ENCODE measurements around the gene EMD. TPM values are rescaled to one million over a fixed set of nuclear protein-coding genes. Genes with fewer than 3 reads are reported as not detected.

Gene EMD
- total and polyA plus RNA-seq, 2 of the 13 experiments (the other 11 are each of a cell fraction or from before 2014, with no cell fraction given), result 14.5 to 14.9 TPM

DNA sequence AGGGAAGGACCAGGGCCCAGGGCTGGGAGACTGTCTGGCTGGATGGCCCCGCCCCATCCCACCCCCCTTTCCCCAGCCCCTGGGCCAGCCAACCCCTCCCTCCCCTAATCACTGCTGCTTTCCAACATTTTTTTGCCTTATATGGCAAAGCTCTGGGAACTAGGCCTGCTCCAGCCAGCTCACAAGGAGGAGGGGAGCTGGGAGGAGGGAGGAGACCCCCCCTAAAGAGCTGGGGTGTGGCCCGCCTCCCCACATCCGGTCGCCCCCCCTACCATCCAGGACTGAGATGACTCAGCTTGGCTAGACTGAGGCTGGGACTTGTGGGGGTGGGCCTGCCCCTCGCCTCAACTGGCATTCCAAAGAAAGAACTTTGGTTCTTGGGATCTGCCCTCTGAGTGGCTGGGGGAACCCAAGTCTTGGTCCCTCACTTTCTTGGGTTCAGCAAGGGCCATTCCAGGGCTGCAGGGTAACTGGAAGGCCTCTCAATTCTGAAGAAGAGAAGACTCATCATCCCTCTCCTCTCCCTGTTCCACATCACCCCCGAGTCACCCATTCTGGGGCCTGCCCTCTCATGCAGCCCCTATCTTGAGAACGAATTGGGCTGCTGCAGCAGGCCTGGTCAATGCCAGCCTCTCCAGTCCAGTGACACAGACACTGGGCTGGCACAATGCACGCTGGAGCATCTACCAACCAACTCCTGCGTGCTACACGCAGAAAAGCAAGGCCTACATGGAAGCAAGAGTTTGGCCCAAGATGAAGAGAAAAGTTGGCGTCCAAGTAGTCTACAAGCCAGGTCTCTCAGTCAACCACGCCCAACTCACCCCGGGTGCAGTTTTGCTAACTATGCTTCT, 9.4 kb upstream of the EMD start (continued):
- TF ChIP-seq, protein P1, sequence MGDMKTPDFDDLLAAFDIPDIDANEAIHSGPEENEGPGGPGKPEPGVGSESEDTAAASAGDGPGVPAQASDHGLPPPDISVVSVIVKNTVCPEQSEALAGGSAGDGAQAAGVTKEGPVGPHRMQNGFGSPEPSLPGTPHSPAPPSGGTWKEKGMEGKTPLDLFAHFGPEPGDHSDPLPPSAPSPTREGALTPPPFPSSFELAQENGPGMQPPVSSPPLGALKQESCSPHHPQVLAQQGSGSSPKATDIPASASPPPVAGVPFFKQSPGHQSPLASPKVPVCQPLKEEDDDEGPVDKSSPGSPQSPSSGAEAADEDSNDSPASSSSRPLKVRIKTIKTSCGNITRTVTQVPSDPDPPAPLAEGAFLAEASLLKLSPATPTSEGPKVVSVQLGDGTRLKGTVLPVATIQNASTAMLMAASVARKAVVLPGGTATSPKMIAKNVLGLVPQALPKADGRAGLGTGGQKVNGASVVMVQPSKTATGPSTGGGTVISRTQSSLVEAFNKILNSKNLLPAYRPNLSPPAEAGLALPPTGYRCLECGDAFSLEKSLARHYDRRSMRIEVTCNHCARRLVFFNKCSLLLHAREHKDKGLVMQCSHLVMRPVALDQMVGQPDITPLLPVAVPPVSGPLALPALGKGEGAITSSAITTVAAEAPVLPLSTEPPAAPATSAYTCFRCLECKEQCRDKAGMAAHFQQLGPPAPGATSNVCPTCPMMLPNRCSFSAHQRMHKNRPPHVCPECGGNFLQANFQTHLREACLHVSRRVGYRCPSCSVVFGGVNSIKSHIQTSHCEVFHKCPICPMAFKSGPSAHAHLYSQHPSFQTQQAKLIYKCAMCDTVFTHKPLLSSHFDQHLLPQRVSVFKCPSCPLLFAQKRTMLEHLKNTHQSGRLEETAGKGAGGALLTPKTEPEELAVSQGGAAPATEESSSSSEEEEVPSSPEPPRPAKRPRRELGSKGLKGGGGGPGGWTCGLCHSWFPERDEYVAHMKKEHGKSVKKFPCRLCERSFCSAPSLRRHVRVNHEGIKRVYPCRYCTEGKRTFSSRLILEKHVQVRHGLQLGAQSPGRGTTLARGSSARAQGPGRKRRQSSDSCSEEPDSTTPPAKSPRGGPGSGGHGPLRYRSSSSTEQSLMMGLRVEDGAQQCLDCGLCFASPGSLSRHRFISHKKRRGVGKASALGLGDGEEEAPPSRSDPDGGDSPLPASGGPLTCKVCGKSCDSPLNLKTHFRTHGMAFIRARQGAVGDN (CRISPR knock-in tag; IDR thresholded peaks at IDR 0.05), result peak; percentile 58
- TF ChIP-seq, protein P2, sequence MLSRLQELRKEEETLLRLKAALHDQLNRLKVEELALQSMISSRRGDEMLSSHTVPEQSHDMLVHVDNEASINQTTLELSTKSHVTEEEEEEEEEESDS (CRISPR knock-in tag; IDR thresholded peaks at IDR 0.05; ENCODE audit: borderline replicate concordance), result no peak
- TF ChIP-seq SKI (IDR thresholded peaks at IDR 0.05; ENCODE audit: partially characterized antibody) (no peak), ZNF460 (CRISPR knock-in tag; IDR thresholded peaks at IDR 0.05; ENCODE audit: borderline replicate concordance) (no peak), HOXA9 (CRISPR knock-in tag; IDR thresholded peaks at IDR 0.05; ENCODE audit: borderline replicate concordance) (no peak), SPEN (CRISPR knock-in tag; IDR thresholded peaks at IDR 0.05; ENCODE audit: low read depth) (0 out of 2 replicates have a peak, but pooled peaks have one; percentile 24), MYC (CRISPR knock-in tag; IDR thresholded peaks at IDR 0.05; ENCODE audit: borderline replicate concordance) (no peak), ETV5 (CRISPR knock-in tag; IDR thresholded peaks at IDR 0.05; ENCODE audit: borderline replicate concordance) (peak; percentile 88), SP5 (CRISPR knock-in tag; IDR thresholded peaks at IDR 0.05; ENCODE audit: borderline replicate concordance, low read depth) (peak; percentile 37; the same call in 1 of the 2 replicates), ZFX (CRISPR knock-in tag; IDR thresholded peaks at IDR 0.05; ENCODE audit: low read depth) (peak; percentile 40; the same call in 1 of the 2 replicates), NCOA2 (CRISPR knock-in tag; IDR thresholded peaks at IDR 0.05) (no peak), BCL6 (CRISPR knock-in tag; IDR thresholded peaks at IDR 0.05) (0 out of 2 replicates have a peak, but pooled peaks have one; percentile 6), ESRRA (CRISPR knock-in tag; IDR thresholded peaks at IDR 0.05; ENCODE audit: low read depth) (no peak), TARDBP (CRISPR knock-in tag; IDR thresholded peaks at IDR 0.05) (peak; percentile 48; the same call in 1 of the 2 replicates), FOXK1 (CRISPR knock-in tag; IDR thresholded peaks at IDR 0.05; ENCODE audit: borderline replicate concordance, low read depth) (no peak), ZNF263 (CRISPR knock-in tag; IDR thresholded peaks at IDR 0.05) (peak; percentile 73; the same call in 1 of the 2 replicates), KDM2A (CRISPR knock-in tag; IDR thresholded peaks at IDR 0.05; ENCODE audit: borderline replicate concordance, low read depth) (peak; percentile 7; the same call in 1 of the 2 replicates), ZNF468 (CRISPR knock-in tag; IDR thresholded peaks at IDR 0.05) (no peak), GFI1 (CRISPR knock-in tag; IDR thresholded peaks at IDR 0.05; ENCODE audit: borderline replicate concordance) (no peak; the same call in 1 of the 2 replicates), NFE2L1 (CRISPR knock-in tag; IDR thresholded peaks at IDR 0.05; ENCODE audit: borderline replicate concordance) (no peak)
- TF ChIP-seq, protein P3, sequence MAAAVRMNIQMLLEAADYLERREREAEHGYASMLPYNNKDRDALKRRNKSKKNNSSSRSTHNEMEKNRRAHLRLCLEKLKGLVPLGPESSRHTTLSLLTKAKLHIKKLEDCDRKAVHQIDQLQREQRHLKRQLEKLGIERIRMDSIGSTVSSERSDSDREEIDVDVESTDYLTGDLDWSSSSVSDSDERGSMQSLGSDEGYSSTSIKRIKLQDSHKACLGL (CRISPR knock-in tag; IDR thresholded peaks at IDR 0.05), result 0 out of 2 replicates have a peak, but pooled peaks have one; percentile 7
- TF ChIP-seq, protein P4, sequence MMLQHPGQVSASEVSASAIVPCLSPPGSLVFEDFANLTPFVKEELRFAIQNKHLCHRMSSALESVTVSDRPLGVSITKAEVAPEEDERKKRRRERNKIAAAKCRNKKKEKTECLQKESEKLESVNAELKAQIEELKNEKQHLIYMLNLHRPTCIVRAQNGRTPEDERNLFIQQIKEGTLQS (CRISPR knock-in tag; IDR thresholded peaks at IDR 0.05), result peak; percentile 27; the same call in 1 of the 2 replicates
- TF ChIP-seq, protein P5, sequence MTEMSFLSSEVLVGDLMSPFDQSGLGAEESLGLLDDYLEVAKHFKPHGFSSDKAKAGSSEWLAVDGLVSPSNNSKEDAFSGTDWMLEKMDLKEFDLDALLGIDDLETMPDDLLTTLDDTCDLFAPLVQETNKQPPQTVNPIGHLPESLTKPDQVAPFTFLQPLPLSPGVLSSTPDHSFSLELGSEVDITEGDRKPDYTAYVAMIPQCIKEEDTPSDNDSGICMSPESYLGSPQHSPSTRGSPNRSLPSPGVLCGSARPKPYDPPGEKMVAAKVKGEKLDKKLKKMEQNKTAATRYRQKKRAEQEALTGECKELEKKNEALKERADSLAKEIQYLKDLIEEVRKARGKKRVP (CRISPR knock-in tag; IDR thresholded peaks at IDR 0.05), result no peak
